Measurements from ENCODE around the gene LCP2. TPM values are rescaled to one million over a fixed set of nuclear protein-coding genes. Genes with fewer than 3 reads are reported as not detected.
A peak's percentile ranks its signal among the peaks of the same experiment; 100 is the strongest.

The LCP2 gene
- total RNA-seq, 4 donors from 2014 or later = 1.9 to 3.2 (median 2.3) TPM

DNA sequence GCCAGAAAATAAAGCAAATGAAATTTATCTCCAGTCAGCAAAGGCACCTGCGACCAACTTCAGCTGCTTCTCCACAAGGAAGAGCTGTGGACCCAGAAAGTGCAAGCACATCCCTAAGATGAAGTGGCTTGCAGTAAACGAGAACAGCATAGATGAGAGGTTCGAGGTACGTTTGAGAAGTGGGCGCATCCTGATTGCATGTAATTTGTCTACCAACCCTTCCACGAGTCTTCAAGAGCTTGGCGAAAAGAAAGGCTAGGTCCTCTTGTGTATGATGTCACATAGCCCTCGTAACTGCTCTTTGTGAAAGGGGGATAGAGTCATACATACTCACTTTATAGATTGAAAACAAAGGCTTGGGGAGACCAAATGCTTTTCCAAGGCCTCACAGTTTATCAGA lies 6.0 kb upstream of the LCP2 start:
- no peaks in the 10 kb centered on the region for H3K9me3 ChIP-seq
- H3K27ac ChIP-seq = no peak overlapping the region
- H3K36me3 ChIP-seq = no peaks in the 10 kb centered on the region
- no peak for DNase-seq
- no peaks in the 10 kb centered on the region for H3K27me3 ChIP-seq
- ATAC-seq = no peak
- peaks cover 0 to 3% of the 10 kb centered on the region in 2 donors for H3K4me1 ChIP-seq
- TF ChIP-seq CTCF (IDR thresholded peaks at IDR 0.05 in 4 of 5, conservative IDR thresholded peaks at IDR 0.05 in 1 of 5) = no peak
- TF ChIP-seq POLR2A (IDR thresholded peaks at IDR 0.05) = no peak
- H3K4me3 ChIP-seq = no peak overlapping the region
- in situ Hi-C loops (cut with MboI; ENCODE audit: low sequenced_read_pairs in 4 of 4) = no loop called here
- intact Hi-C loops (cut with DNase I; ENCODE audit: low total_unique reads) = no loop called here

- intact Hi-C loops (cut with DNase I; ENCODE audit: low total_unique reads) = no loop called here
- H3K27ac ChIP-seq = peak overlapping the region in 1 of 4 donors; percentile 31
- TF ChIP-seq CTCF (IDR thresholded peaks at IDR 0.05 in 4 of 5, conservative IDR thresholded peaks at IDR 0.05 in 1 of 5) (no peak), POLR2A (IDR thresholded peaks at IDR 0.05) (peak in 1 of 2 donors; percentile 8)
Measured at GRCh38 chr5:170302653-170303501, 5.3 kb upstream of the LCP2 start.

GRCh38 chr5:170301981-170302652 lies 4.5 kb upstream of the LCP2 start:
- Histone ChIP-seq H3K9me3 (no peaks in the 10 kb centered on the region), H3K27ac (no peak overlapping the region), H3K4me3 (no peak overlapping the region), H3K4me1 (peaks cover 0 to 6% of the 10 kb centered on the region in 2 donors), H3K36me3 (no peaks in the 10 kb centered on the region), H3K27me3 (no peaks in the 10 kb centered on the region)
- DNase-seq (no peak), ATAC-seq (no peak)
- intact Hi-C loops (cut with DNase I; ENCODE audit: low total_unique reads) (no loop called here), in situ Hi-C loops (cut with MboI; ENCODE audit: low sequenced_read_pairs in 4 of 4) (no loop called here)
- TF ChIP-seq CTCF (IDR thresholded peaks at IDR 0.05 in 4 of 5, conservative IDR thresholded peaks at IDR 0.05 in 1 of 5) (no peak), POLR2A (IDR thresholded peaks at IDR 0.05) (no peak)

More at GRCh38 chr5:170302653-170303501, 5.3 kb upstream of the LCP2 start:
- in situ Hi-C loops (cut with MboI; ENCODE audit: low sequenced_read_pairs in 4 of 4) = no loop called here
- H3K36me3 ChIP-seq = no peaks in the 10 kb centered on the region
- ATAC-seq (peak in 1 of 2 donors; percentile 29), DNase-seq (no peak)
- no peaks in the 10 kb centered on the region for H3K9me3 ChIP-seq
- H3K27me3 ChIP-seq = no peaks in the 10 kb centered on the region
- H3K4me1 ChIP-seq = peaks cover 0 to 5% of the 10 kb centered on the region in 2 donors
- no peak overlapping the region for H3K4me3 ChIP-seq

- Histone ChIP-seq H3K36me3 (no peaks in the 10 kb centered on the region), H3K27ac (no peak overlapping the region), H3K27me3 (no peaks in the 10 kb centered on the region), H3K9me3 (no peaks in the 10 kb centered on the region), H3K4me1 (peaks cover 0 to 6% of the 10 kb centered on the region in 2 donors), H3K4me3 (no peak overlapping the region)
- intact Hi-C loops (cut with DNase I; ENCODE audit: low total_unique reads) = no loop called here
- ATAC-seq (no peak), DNase-seq (no peak)
- TF ChIP-seq POLR2A (IDR thresholded peaks at IDR 0.05) (no peak), CTCF (IDR thresholded peaks at IDR 0.05 in 4 of 5, conservative IDR thresholded peaks at IDR 0.05 in 1 of 5) (no peak)
- in situ Hi-C loops (cut with MboI; ENCODE audit: low sequenced_read_pairs in 4 of 4) = no loop called here
Measured at GRCh38 chr5:170301149-170301548, 3.6 kb upstream of the LCP2 start.

Data from gastrocnemius medialis (tissue), 4 donors.